Mucosa of gallbladder (tissue), 1 donor: Measurements from ENCODE around the gene NOP14. TPM values are rescaled to one million over a fixed set of nuclear protein-coding genes. Genes with fewer than 3 reads are reported as not detected.
"Not testable (repeated sequence)": the region's sequence is repeated elsewhere in the genome, so short reads cannot be mapped to it uniquely, and the experiment has no call there.

Source experiments
- DNase-seq: peaks from one replicate; pipeline ENCODE4 v3.0.0-alpha.2; 2020; ENCODE audit warnings: low spot score
- total RNA-seq: library from RNA; stranded (reverse); gene quantifications from one replicate; pipeline ENCODE4 v1.2.1, GENCODE V29; 2021
- donor health status: DM: no; HTN: no; CAD: no.

The NOP14 gene
- total RNA-seq, 1 donor from 2014 or later: 17.6 TPM

- no peak for DNase-seq
These were observed 1.3 kb downstream of the NOP14 start for GRCh38 chr4:2961811-2962441.

DNA sequence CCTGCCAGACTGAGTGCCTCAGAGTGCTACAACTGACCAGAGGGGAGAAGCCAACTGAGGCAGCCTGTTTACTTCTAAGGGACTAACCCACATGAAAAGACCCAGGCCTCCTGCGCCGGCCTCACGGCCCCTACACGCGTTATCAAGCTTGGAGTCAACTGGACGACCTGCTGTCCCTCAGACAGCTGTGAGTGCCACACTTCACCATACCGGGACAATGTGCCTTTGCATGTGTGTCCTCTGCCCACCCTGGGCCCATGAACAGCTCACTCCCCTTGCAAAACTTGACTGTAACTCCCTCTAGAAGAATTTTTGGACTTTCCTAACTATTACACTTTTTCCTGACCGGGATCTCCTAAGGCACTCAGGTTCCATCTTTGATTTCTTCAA is 1.8 kb downstream of the NOP14 start:
- no peak for DNase-seq

GRCh38 chr4:2960450-2960849 is 2.8 kb downstream of the NOP14 start:
- DNase-seq: not testable (repeated sequence)

DNA sequence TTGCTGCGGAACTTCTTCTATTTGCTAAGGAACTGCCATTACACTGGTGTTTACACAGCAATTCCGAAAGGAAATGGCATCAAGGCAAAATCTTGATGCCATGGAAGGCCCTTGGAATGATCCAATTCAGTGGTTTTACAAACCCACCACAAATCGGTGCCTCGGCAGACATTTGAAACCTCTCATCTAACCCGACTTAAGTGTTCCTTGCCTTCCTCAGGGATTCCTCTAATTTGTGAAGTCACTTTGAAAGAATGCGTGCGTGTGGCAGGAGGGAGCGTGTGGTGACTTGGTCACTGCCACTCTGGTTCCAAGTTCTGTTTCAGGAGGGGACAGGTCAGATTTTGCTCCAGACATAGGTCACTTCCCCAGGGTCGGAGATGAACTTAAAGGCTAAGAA is 4.8 kb downstream of the NOP14 start:
- no peak for DNase-seq

DNA sequence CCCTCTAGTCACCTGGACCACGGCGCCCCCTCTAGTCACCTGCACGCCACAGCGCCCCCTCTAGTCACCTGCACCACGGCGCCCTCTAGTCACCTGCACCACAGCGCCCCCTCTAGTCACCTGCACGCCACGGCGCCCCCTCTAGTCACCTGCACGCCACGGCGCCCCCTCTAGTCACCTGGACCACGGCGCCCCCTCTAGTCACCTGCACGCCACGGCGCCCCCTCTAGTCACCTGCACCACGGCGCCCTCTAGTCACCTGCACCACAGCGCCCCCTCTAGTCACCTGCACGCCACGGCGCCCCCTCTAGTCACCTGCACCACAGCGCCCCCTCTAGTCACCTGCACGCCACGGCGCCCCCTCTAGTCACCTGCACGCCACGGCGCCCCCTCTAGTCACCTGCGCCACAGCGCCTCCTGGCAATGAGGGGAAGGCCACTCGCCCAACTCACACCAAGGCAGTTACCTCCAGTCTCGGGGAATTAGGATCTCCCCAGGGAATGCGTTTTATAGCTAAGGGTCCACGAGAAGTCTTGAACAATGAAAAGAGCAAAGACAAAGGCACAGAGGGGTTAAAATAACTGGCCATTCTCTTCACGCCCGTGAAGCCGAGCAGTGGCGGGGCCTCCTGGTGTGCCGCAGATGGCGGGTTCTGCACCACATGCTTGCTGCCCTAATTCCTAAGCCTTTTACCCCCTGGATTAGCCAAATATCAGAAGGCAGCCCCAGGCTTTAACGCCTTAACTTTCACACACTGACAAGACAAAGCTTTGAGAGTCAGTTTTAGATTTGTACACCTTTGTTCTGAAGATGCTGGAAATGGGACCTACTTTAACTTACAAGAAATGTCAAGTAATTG is 7.8 kb downstream of the NOP14 start:
- DNase-seq: not testable (repeated sequence)

GRCh38 chr4:2954358-2955185 is 8.6 kb downstream of the NOP14 start:
- no peak for DNase-seq

DNA sequence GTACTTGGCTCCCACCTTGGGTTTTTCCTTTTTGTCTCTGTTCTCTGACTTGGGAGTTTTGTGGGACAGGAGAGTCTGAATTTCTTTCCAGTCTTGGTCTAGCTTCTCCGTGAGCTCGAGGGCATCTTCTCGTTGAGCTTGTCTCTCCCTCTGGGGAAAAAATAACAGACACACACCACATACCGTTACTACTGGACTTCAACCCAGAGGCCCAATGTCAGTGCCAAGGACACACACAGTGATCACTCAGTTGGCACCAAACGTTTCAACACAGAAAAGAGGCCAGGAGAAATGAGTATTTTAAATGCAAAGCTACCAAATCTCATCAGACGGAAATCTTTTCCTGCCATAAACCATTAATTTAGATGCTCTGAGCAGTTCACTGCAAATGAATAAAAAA is 9.7 kb downstream of the NOP14 start:
- no peak for DNase-seq

DNA sequence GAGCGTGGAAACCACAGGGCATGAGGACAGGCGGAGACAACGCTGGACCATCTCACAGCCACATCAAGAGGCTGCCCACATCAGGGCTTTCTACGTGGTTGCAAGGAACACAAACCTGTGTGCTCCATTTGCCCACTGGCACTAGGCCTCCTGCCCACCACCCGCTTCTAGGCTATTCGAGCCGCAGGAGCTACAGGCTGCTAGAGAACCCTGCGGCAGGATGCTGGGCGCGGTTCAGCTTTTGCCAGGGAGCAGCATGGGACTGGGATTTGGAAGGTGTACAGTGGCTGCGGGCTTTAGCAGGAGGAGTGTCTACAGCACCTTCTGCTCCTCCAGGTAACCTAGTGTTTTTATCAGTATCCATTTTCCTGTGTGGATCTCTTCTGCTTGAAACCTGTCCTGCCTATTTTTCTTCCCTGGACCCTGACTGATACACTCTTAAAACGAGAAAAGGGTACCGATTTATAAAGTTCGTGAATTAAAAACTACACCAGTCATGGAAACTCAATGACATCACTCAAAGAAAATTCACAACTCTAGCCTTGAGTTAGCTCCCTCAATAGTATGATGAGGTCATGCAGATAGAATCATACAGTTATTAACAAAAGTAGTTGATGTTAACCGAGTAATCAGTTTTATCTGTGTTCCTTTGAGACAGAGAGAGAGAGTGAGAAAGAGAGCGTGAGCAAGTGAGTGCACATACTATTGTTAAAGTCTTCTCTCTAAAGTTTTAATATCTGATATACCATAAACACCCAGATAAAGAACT is 12.8 kb downstream of the NOP14 start:
- DNase-seq: no peak

DNA sequence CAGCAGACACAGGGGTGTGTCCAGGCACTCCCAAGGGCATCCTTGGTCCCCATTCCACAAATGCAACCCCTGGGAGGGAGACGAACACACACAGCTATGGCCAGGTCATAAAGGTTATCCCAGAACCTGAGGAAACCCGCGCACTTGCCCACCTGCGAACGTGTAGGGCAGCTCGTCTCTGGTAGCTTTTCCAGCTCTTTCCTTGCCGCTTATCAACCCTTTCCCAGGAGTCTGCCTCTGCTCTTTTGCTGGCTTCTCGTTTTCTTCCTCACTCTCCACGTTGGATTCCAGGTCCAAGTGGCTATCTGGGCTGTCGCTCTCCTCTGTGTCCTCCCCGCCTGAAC is 13.5 kb downstream of the NOP14 start:
- DNase-seq: no peak

- no peak for DNase-seq
These were observed 14.1 kb downstream of the NOP14 start for GRCh38 chr4:2948895-2949781.

DNA sequence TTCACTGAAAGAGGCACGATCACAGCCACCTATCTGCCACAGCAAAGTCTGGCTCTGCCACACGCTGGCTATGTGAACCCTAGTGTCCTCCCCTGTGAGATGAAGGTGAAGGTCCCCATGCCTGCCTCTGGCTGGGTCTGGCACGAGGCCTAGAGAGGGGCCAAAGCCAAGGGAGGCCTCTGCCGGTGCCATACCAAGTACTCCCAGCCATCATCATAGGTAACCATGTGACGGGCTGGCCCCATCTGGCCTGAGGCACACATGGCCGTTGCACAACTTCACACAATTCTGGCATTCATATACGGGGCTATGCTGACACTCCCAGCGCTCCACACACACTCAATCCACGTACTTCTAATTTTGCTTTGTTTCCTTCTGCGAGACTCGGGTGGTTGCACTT is 15.3 kb downstream of the NOP14 start:
- no peak for DNase-seq

DNA sequence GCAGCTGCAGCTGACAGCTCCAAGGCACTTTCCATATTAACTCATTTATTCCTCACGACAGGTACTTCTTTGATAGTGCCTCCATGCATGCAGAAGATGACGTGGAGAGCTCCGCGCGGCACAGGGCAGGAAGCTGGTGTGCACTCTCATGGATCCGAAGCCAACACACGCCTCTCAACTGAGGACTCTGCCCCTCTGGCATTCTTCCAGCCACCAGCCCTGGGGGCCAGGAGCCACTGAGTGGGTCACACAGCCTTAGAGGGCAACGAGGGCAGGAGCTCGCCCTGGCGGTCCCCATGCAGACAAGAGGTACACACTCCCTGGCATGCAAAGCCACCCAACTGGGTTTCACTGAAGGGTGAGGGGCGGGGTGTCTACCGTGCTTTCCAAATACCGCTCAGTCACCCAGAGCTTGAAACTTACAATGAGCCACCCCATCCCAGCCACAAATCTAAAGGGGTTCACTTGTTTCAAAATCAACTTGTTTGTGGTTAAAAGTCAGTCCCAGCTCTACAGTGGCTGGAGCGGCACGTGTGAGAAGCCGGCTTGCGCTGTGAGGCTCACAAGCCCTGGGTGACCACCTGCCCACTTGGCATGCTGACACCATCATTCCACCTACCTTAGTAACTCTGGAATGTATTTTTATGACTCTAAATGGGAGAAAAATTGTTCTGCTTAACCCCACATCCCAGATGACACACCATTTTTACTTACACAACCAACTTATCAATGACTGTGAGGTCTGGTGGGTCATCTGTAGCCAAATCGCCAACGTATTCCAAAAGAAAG is 16.2 kb downstream of the NOP14 start:
- DNase-seq: no peak

DNA sequence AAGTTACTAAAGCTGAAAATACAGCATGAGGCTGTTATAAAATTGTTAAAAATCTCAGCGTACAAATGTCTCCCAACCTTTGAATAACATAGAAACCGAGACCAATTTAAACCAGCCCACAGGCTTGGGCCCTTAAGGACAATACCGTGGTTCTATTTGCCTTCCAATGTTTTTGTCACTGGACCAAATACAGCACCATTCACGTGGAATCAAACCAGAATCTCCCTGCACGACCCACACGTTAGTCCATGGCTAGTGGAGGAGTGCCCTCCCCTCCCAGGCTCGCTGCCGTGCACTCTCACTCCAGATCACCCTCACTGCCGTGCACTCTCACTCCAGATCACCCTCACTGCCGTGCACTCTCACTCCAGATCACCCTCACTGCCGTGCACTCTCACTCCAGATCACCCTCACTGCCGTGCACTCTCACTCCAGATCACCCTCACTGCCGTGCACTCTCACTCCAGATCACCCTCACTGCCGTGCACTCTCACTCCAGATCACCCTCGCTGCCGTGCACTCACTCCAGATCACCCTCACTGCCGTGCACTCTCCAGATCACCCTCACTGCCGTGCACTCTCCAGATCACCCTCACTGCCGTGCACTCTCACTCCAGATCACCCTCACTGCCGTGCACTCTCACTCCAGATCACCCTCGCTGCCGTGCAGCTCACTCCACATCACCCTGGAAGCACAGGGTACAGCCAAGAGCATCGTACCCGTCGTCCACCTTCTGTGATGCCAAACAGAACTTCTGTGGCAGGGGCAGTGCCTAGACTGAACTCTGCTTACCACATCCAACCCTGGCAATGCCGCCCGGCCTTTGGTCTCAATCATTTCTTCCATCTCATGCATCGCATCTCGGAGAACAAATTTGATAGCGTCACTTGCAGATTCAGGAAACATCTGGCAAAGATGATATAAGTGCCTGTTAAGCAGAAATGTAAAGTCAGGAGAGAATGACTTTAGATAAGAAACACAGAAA is 17.3 kb downstream of the NOP14 start:
- not testable (repeated sequence) for DNase-seq

- no peak for DNase-seq
These were observed 18.4 kb downstream of the NOP14 start for GRCh38 chr4:2944586-2945526.

GRCh38 chr4:2944091-2944482 is 19.1 kb downstream of the NOP14 start:
- DNase-seq: no peak

GRCh38 chr4:2943364-2944090 is 19.7 kb downstream of the NOP14 start:
- no peak for DNase-seq
